PC-3 (cell line): Measurements from ENCODE around the gene AFF3.

Source experiments
- EZH2 ChIP-seq: fragments of 300-600 bp; sonication (generic); IDR thresholded peaks from one replicate; pipeline ENCODE4 v1.6.1; 2017; ENCODE audit warnings: antibody characterized with exemption, mild to moderate bottlenecking, low read length; ENCODE audit not compliant: unreplicated experiment
- TF ChIP-seq, protein P1 (sequence below): fragments of 300-600 bp; sonication (generic); conservative IDR thresholded peaks from 2 replicates; pipeline ENCODE4 v1.5.1; 2017; ENCODE audit warnings: antibody characterized with exemption, low read depth, mild to moderate bottlenecking, low read length

DNA sequence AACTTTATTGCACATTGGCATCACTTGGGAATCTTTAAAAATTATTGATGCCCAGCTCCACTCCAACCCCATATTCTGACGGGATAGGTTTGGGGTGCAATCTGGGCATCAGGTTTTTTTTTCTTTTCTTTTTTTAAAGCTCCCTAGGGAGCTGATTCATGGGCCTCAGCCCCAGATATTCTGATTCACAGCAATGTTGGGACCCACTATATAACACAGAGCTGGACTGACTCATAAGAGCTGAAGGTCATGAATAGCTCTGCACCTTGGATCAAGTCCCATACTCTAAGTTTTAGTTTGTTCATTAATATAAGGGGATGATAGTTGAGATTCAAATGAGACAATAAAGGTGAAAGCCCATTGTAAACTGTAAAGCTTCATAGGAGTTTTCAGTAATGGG, 461.4 kb downstream of the AFF3 start:
- TF ChIP-seq, protein P1, sequence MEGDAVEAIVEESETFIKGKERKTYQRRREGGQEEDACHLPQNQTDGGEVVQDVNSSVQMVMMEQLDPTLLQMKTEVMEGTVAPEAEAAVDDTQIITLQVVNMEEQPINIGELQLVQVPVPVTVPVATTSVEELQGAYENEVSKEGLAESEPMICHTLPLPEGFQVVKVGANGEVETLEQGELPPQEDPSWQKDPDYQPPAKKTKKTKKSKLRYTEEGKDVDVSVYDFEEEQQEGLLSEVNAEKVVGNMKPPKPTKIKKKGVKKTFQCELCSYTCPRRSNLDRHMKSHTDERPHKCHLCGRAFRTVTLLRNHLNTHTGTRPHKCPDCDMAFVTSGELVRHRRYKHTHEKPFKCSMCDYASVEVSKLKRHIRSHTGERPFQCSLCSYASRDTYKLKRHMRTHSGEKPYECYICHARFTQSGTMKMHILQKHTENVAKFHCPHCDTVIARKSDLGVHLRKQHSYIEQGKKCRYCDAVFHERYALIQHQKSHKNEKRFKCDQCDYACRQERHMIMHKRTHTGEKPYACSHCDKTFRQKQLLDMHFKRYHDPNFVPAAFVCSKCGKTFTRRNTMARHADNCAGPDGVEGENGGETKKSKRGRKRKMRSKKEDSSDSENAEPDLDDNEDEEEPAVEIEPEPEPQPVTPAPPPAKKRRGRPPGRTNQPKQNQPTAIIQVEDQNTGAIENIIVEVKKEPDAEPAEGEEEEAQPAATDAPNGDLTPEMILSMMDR: no peak
- no peak for TF ChIP-seq EZH2
